GM21390 (cell line): ENCODE results near the gene WNK1.
A peak's percentile ranks its signal among the peaks of the same experiment; 100 is the strongest.
"Not testable (repeated sequence)": the region's sequence is repeated elsewhere in the genome, so short reads cannot be mapped to it uniquely, and the experiment has no call there.

Source experiments
- ATAC-seq: cut with Tn5 transposase; IDR thresholded peaks from one replicate; pipeline ENCODE4 v1.9.1; 2021; ENCODE audit not compliant: unreplicated experiment

Gene WNK1

GRCh38 chr12:751999-752694 is at the start of gene WNK1:
Gene WNK1, plus strand, starts transcription at chr12:752579. Its CDS starts 987 bp downstream, at chr12:753566.
- peak; percentile 52 for ATAC-seq

DNA sequence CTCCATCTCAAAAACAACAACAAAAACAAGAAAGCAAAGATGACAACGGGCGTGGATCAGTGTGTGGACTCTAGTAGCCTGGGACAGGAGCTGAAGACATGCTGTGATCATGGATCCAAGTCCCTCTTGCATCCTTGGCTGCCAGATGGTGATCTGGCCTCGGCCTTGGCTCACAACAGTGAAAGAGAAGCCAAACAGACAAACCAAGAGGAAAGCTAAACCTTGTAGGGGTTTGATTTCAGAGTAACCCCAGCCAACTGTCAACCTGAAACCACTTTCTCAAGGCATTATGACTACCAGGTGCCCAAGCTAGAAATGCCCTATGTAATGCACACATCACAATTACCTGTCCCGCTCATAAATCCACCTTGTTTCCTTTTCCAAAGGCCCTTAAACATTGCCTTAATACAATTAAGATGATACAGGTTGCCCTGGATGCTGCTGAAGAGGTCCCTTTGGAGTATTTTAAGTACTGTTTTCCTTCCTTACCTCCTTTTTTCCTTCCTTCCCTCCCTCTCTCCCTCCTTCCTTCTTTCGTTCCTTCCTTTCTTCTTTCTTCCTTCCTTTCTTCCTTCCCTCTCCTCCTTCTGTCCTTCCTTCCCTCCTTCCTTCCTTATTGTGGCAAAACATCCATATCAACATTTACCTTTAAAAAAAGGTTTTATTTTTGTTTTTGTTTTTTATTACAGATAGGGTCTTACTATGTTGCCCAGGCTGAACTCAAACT is 47.7 kb upstream of the WNK1 start:
- no peak for ATAC-seq

- ATAC-seq: not testable (repeated sequence)
Observed at GRCh38 chr12:708084-708483, 44.3 kb upstream of the WNK1 start.

- no peak for ATAC-seq
Observed at GRCh38 chr12:709455-710020, 42.8 kb upstream of the WNK1 start.

GRCh38 chr12:712172-712863 is 40.1 kb upstream of the WNK1 start:
- ATAC-seq: no peak

GRCh38 chr12:713281-713875 is 39.0 kb upstream of the WNK1 start:
- no peak for ATAC-seq

- no peak for ATAC-seq
Observed at GRCh38 chr12:716506-716905, 35.9 kb upstream of the WNK1 start.

GRCh38 chr12:718756-719102 is 33.6 kb upstream of the WNK1 start:
- no peak for ATAC-seq

- ATAC-seq: no peak
Observed at GRCh38 chr12:720231-720941, 32.0 kb upstream of the WNK1 start.

DNA sequence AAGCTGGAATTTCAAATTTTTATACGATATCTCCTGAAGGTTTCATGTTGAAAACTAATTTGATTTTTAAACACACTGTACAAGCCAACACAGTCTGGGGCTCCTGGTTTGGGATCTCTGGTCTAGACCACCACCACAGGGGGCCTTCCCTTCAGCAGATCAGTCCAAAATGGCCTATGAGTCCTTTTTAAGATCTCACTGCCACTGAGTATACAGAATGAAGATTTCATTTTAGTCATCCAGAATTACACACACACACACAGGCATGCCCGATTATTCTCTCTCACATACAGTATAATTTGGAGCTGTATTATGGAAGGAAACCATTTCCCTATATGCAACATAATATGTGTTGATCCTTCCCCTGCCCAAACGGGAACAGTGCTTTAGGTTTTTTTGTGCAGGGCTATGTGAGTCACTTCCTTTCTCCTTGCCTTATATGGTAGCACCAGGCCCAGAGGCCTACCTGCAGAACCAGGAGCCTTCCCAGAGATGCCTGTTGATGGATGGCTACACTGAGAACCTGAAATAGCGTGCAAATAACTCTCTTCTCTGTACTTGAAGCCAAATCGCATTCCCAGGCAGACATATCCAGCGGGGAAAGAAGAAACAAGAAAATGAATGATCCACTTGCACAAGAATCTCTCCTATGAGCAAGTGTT is 28.1 kb upstream of the WNK1 start:
- no peak for ATAC-seq

DNA sequence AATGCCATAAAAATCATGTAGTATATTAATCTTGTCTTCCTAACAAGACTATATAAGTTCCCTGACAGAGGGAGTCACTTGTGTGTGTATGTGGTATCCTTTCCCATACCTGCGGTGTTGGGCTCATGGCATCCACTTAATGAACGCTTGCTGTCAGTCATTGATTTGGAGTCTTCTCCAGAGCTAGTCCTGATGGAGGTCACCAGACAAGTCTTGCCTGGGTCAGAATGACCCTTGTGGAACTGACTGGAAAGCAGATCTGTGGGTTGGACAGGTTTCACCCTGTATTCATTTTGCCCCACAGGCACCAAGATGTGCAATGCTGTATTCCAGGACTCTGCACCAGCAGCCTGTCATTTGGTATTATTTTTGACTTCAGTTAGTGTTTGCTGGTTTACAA is 27.3 kb upstream of the WNK1 start:
- no peak for ATAC-seq

GRCh38 chr12:726281-727140 is 25.9 kb upstream of the WNK1 start:
- no peak for ATAC-seq

GRCh38 chr12:727321-727720 is 25.1 kb upstream of the WNK1 start:
- ATAC-seq: no peak

DNA sequence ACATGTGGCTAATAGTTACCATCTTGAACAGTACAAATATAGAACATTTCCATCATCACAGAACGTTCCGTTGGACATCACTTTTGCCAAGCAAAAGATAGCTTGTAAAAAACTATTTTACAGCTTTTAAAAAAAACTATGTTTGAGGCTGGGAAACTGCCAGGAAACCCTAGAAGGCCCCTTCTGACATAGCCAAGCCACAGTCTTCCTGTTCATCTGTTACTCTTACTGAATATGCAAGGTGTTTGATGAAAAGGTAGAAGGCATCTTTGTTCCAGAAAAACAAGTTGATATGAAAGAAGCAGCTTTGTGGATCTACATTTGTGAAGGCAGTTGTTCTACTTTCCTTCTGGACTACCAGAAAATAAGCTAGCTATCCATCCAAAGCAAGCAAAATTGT is 23.6 kb upstream of the WNK1 start:
- no peak for ATAC-seq

DNA sequence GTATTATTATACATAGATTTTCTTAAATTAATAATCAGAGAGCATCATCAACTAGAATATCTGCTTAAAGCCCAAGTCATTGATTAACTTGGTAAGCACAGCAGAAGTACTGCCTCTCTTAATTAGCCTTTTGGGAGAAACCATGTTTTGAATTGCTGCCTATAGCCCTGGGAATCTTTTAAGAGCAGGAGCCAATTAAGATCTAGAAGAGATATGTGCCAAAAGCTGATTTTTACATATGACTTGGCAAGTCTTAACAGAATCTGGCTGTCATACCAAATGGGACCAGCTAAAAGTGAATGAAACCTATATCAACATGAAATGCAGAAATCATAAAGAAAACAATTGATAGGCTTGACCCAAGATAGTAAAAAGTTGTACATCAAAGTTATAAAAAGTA is 23.2 kb upstream of the WNK1 start:
- no peak for ATAC-seq

- ATAC-seq: no peak
Observed at GRCh38 chr12:730550-730949, 21.8 kb upstream of the WNK1 start.

- no peak for ATAC-seq
Observed at GRCh38 chr12:737122-737739, 15.1 kb upstream of the WNK1 start.

- no peak for ATAC-seq
Observed at GRCh38 chr12:738712-739111, 13.7 kb upstream of the WNK1 start.

- ATAC-seq: no peak
Observed at GRCh38 chr12:739349-739748, 13.0 kb upstream of the WNK1 start.
